Pulmonary artery endothelial cell (primary cell): ENCODE data around the gene NTN5. TPM values are rescaled to one million over a fixed set of nuclear protein-coding genes. Genes with fewer than 3 reads are reported as not detected.
"Not testable (repeated sequence)": the region's sequence is repeated elsewhere in the genome, so short reads cannot be mapped to it uniquely, and the experiment has no call there.

ENCODE experiments used
- DNase-seq: peaks from one replicate; pipeline ENCODE4 v3.0.0-alpha.2; 2011; ENCODE audit warnings: low read depth, low spot score
- total RNA-seq: library from RNA; depleted of rRNA; stranded (reverse); fragments of >200 nt; gene quantifications from 2 replicates; pipeline ENCODE4 v1.2.3, GENCODE V29; 2014

The NTN5 gene
- total RNA-seq, 1 donor from 2014 or later: 0.07 TPM

DNA sequence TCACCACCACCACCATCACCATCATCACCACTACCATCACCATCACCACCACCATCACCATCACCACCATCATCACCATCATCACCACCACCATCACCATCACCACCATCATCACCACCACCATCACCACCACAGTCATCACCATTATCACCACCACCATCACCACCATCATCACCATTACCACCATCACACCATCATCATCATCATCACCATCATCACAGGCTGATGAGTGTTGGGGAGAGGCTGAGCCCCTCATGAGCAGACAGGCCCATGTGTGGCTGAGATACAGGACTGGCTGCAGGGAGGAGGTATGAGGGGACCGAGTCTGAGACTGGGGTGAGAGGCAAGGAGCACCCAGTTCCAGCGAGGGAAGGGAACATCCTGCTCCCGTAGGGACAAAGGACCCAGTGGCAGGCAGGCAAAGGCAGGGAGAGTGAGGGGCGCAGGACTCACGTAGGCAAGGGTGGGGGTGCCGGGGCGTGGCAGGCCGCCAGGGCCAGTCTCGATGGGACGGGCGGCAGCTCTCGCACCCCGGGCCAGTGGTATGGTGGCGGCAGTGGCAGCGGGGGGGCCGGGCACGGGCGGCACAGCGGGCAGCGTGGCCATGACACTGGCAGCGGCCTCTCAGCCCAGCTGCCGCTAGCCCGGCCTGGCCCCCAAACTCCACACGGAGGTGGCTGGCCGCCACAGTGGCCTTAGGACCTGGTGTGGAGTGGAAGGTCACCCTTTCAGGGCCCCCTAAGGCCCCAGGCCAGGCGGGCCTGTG is 2.7 kb downstream of the NTN5 start:
- DNase-seq: no peak

DNA sequence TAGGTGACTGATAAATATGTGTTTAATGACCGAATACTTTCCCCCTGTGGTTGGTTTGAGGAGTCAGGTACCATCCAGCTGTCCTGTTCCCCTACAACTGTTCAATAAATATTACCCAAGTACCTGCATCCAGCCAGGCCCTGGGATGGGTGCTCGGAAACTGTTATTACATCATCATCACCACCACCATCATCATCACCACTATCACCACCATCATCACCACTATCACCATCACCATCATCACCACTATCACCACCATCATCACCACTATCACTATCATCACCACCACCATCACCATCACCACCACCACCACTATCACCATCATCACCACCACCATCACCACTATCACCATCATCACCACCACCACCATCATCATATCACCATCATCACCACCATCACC is 4.1 kb downstream of the NTN5 start:
- DNase-seq: no peak

DNA sequence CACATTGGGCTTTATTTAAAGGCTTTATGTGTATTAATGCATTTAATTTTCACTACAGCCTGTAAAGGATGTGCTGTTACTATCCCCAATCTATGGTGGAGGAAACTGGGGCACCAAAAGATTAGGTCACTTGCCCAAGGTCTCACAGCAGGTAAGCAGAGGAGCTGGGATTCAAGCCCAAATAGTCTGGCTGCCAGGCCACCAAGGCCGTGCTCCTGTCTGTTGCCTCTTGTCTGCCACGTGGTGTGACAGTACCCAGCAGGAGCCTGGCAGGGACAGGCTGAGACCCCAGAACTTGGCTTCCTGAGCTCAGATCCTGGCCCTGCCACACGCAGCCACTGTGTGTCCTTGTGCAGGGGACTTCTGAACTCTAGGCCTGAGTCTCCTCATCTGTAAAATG is 4.5 kb downstream of the NTN5 start:
- DNase-seq: no peak

DNA sequence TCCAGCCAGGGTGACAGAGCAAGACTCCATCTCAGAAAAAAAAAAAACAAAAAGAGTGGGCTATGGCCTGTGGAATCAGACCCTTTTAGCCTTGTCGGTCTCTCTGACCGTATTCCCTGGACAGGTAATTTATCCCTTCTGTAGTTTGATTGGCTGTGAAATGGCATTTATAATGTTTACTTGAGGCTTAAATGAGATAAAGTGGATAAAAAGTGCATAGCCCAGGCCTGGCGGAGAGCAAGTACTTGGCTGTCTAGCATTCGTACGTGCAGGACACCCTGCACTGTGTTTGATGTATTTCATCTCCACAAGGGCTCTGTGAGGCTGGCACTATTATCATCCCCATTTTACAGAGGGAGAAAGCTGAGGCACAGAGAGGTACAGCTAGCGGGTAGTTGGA is 7.0 kb downstream of the NTN5 start:
- DNase-seq: no peak

DNA sequence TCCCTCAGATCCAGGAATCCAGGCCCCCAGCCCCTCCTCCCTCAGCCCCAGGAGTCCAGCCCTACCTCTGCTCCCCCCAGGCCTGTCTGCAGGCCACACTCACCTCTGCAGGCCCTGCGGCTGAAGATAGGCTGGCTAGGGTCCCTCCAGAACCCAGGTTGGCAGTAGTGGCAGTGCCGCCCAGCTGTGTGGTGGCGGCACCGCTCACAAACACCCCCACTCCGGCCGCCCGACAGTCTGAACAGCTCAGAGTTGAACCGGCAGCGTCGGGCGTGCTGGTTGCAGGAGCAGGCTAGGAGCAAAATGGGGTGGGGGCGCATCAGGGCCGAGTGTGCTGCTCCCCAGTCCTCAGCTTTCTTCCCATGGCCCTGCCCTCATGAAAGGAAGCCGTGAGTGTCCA is 8.3 kb downstream of the NTN5 start:
- DNase-seq: no peak

DNA sequence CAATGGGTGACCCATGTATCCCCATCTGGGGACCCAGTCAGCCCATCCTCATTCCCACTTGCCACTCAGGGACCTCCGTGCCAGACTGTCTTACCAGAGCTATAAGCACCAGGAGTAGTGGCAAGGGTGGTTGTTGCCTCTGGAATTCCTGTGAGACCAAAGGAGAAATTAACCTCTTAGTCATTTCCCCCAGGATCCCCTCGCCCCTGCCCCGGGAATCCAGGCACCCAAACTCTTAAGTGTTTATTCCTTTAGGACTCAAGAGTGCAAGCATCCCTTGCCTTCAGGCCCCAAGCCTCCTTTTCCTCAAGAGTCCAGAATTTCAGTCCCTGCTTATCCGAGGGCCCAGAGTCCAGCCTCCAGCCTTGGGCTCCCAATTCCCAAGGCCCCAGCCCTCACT is 9.2 kb downstream of the NTN5 start:
- no peak for DNase-seq

DNA sequence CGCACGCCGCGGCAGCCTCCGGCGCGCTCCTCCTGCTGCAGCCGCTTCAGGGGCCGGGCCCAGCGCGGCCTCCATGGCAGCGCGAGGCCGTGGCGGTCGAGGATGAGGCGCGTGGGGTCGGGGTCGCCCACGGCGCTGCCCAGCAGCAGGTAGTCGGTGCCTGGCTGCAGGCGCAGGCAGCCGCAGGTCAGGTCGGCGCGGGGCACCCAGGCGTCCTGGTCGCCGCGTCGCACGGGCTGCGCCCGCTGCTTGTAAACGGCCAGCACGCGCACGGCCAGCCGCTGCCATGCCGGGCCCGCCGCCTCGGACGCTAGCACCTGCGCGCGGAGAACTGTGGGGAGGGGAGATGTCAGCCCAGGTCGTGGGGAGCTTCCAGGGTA is 11.1 kb downstream of the NTN5 start:
- no peak for DNase-seq

DNA sequence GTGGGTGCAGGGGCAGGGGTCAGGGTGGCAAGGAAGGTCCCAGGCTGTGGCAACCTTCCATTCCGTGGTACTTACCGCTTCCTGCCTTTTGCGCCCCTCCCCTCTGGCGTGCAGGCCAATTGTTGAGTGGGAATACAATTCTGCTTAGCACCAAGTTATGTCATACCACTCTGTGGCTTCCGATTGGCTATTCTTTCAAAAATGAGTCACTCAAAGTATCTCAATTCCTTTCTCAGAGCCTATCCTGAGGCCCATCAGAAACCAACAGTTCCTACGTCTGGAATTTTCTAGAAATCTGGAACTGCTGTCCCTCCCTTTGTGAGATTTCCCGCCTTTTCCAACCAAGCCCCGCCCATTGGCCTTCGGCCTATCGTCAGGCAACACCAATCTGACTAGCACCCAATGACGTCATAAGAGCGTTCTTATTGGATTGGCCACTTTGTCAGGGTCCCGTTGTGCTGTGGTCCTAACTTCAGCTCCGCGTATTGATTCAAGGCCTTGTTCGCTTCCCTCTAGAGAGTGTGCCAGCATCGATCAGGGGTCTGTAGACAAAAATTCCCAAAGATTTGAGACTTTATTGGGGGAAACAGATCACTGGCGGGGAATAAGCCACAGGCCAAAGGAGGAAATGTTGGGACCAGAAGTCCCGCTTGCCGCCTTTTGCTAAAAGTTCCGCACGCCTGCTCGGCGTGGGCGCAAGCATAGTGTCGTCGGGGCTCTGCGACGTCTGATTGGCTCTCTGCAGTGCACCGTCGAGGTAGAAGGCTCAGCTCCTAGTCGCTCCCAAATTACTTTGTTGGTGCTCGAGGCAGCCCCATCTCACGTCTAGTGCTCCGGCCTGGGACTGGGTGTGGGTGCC is 11.7 kb downstream of the NTN5 start:
- DNase-seq: peak; percentile 75

DNA sequence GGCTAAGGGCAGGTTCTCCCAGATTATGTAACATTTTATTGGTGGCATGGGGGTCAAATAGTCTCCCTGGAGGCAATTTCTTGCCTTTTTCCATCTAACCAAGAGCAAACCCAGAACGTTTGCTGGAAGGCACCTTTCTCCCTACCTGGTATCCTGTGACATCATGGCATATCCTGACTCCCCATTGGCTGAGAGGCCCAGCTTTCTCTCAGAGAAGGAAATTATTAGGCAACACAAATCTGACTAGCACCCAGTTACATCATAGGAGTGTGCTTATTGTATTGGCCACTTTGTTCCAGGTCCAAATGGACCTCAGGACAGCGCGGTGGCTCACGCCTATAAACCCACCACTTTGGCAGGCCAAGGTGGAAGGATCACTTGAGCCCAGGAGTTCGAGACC is 13.0 kb downstream of the NTN5 start:
- DNase-seq: no peak

DNA sequence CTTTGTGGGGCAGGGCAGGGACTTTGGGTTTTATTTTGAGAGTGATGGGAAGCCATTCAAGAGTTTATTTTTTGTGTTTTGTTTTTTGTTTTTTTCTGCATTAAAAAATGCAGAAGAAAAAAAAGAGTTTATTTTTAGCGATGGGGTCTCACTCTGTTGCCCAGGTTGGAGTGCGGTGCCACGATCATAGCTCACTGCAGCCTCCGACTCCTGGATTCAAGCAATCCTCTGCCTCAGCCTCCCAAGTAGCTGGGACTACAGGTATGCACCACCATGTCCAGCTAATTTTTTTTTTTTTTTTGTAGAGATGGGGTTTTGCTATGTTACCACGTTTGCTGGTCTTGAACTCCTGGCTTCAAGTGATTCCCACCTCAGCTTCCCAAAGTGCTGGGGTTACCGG is 14.3 kb downstream of the NTN5 start:
- no peak for DNase-seq

DNA sequence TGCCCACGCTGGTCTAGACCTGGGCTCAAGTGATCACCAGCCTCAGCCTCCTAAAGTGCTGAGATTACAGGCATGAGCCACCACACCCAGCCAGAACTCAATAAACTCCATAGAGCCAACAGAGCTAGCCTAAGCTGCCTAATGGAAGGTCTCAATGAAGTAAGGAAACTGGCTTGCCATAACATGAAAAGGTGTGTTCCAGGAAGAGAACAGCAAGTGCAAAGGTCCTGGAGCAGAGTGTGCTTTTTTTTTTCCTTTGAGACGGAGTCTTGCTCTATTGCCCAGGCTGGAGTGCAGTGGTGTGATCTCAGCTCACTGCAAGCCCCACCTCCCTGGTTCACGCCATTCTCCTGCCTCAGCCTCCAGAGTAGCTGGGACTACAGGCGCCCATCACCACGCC is 15.0 kb downstream of the NTN5 start:
- DNase-seq: not testable (repeated sequence)

DNA sequence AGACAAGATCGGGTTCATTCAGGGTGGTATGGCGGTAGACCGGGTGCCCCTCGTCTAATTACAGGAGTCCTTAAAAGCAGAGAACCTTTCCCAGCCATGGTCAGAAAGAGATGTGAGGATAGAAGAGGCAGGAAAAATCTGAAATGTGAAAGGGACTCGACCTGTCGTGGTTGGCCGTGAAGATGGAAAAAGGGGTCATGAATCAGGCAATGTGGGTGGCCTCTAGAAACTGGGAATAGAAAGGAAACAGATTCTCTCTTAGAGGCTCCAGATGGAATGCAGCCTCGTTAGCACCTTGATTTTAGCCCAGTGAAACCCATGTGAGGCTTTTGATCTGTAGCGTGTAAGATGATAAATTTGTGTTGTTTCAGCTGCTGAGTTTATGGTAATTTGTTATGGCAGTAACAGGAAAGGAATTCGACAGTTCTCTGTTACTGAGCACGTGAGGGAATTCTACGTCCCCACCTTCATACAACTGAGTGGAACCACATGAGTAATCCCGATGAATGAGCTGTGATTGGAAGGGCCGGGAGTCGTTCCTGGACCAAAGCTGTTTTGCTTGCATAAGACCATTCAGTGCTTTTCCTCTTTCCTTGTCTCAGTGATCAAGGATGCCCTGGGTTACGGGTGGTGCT is 15.9 kb downstream of the NTN5 start:
- DNase-seq: no peak

DNA sequence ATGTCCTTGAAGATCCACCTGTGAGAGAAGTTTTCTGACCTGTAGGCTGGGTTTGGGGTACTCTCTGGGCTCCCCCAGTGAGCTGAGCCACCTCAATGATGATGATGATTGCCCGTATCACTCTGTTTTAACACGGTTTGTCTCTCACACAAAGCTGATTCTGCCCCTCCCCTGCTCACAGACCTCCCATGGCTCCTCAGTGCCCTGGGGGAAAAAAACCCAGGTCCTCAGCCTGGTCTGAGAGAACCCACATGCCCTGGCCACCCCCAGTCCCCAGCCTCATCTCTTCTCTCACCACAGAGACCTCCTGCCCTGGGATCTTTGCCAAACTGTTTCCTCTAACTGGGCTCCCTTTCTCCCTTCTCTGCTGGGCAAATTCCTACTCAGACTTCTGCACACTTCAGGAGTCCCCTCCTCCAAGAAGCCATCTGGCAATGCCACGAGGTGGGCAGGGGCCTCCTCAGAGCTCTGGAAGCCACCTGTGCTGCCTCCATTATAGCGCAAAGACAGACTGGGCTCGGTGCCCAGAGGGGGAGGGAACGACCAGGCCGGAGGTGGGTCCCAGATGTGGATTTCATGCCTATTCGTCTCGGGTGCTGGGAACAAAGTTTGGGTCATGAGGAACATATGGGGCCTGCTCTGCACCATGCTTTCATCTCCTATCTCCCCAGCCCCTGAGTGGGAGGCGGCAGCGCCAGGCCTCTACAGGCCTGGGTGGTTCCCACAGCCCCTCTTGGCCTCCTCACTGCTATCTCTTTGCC is 18.3 kb downstream of the NTN5 start:
- no peak for DNase-seq

DNA sequence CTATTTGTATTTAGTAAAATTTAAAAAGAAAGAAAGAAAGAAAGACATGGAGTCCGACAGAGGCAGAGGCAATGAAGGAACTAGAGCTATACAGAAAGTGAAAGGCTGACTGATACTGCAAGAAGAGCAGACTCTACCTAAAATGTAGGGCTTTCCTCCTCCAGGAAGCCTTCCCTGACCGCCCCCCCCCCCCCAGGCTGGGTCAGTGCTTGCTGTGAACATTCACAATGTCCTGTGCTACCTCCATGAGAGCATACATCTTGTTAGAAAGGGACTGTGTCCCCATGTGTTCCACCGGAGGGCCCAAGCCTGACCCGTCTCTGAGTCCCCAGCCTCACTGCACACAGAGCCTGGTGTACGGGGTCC is 21.2 kb downstream of the NTN5 start:
- DNase-seq: no peak

DNA sequence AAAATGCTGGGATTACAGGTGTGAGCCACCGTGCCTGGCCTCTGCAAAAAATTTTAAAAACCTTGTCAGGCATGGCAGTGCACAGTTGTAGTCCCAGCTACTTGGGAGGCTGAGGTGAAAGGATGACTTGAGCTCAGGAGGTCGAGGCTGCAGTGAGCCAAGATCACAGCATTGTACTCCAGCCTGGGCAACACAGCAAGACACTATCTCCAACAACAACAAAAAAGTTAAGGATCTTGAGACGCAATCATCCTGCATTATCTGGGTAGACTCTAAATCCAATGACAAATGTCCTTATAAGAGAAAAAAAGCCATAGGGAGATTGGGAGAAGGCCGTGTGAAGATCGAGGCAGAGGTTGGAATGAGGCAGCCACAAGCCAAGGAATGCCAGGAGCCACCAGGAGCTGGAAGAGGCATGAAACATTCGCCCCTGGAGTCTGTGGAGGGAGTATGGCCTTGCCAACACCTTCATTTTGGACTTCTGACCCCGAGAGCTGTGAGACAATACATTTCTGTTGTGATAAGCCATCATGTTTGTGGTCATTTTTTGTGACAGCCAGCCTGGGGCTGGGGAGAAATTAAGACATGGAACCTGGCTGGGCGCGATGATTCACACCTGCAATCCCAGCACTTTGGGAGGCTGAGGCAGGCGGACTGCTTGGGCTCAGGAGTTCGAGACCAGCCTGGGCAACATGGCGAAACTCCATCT is 21.7 kb downstream of the NTN5 start:
- no peak for DNase-seq

DNA sequence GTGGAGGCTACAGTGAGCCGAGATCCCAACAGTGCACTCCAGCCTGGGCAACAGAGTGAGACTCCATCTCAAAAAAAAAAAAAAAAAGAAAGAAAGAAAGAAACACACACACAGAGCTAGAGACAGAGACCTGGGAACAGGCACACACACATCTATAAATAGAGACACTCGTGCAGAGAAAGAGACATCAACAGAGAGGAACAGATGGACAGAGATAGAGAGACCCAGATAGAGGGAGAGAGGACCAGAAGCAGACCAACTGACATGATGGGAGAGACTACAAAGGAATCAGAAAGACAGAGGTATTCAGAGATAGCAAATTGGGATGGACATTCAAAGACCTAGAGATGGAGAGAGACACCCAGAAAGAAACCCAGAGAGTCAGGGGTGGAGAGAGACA is 24.7 kb downstream of the NTN5 start:
- no peak for DNase-seq

DNA sequence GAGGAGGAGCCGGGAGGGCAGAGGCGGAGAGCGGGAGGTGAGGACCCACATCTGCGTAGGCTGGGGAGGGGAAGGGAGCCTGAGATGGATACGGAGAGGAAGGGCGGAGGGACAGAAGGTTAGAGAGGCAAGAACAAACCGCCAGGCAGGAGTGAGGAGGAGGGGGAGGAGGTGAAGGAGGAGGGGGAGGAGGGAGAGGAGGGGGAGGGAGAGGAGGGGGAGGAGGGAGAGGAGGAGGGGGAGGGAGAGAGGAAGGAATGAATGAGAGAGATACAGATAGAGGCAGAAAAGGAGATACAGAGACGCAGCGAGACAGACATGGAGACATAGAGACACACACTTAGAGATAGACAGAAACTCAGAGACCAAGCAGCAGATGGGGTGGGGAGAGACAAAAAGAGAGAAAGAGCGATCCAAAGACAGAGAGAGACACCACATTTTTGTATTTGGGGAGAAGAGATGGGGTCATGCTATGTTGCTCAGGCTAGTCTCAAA is 26.0 kb downstream of the NTN5 start:
- DNase-seq: no peak

DNA sequence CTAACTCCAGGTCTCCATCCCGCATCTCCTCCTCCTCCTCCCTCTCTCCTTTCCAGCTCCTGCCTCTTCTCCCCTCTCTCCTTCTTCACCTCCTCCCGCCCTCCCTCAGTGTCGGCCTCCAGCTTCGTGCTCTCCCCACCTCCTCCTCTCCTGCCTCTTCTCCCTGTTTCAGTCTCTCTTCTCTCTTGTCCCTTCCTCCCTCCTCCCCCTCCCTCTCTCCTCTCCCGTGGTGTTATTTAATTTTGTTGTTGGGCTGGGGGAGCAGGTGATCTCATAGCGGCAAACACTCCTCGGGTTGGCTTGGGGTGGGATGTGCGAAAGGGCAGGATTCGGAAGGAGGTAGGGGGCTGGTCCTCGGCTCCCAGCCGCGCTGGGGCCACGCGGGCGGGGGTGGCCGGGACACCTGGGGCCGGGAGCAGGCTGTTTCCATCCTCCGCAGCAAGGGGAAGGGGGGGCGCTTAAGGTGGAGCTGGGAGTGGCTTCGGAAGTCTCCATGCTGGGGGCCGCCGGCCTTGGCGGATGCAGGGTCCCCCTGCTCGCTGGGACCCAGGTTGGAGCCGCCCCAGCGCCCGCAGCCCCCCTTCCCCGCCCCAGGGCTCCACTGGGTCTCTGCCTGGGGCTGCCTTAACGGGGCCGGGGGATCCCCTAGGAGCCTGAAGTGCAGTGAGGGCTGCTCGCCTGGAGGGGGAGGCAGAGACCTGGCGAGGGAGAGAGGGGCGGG is 26.7 kb downstream of the NTN5 start, which contains the start of gene CA11:
TSS of gene CA11 (minus strand) at position 187 of the 721 bp plus-strand sequence. CDS start 555 bp downstream, outside the sequence.
- no peak for DNase-seq

DNA sequence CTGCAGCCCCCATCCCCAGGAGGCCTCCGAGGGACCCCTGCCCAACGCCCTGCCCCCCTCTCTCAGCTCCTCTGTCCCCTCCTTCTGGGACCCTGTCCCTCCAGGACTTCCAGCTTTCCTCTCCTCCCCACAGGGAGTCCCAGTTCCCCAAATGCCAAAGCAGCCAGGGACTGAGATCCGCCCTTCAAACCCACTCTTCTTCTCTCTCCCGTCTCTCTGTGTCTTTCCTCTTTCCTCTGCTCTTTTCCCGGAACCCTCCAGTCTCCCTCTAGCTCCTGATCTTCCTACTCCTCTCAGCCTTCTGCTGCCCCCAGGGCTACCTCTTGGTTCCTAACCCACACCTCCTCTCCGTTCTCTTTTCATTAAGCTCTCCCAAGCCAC is 27.2 kb downstream of the NTN5 start:
- no peak for DNase-seq
